ENCODE measurements around the gene CCT8L2.

DNA sequence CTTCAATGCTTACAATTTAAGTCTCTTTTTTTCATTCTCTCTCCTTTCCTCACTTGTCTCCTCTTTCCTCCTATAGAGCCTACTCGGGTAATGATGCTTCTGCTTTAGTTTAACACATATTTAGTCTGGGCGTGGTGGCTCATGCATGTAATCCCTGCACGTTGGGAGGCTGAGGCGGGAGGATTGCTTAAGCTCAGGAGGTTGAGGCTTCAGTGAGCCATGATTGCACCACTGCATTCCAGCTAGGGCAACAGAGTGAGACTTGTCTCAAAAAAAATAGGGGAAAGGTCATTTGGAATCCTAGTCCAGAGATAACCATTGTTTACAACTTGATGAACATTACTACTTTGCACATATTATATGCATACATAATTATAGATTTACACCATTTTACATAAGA lies 1.4 kb upstream of the CCT8L2 start:
- TF ChIP-seq NFE2L1 (CRISPR knock-in tag; IDR thresholded peaks at IDR 0.05; ENCODE audit: borderline replicate concordance) (no peak), TAF1 (CRISPR knock-in tag; IDR thresholded peaks at IDR 0.05) (no peak), POLR2A (IDR thresholded peaks at IDR 0.05; ENCODE audit: insufficient read depth in 1 of 2, low read depth in 2 of 2, low read length in 2 of 2) (no peak), MBD4 (IDR thresholded peaks at IDR 0.05; ENCODE audit: borderline replicate concordance, low read length) (no peak), ZNF44 (CRISPR knock-in tag; IDR thresholded peaks at IDR 0.05) (no peak), CTCF (CRISPR knock-in tag; IDR thresholded peaks at IDR 0.05) (no peak), MBNL3 (CRISPR knock-in tag; conservative IDR thresholded peaks at IDR 0.05) (no peak), IRF1 (CRISPR knock-in tag; IDR thresholded peaks at IDR 0.05; ENCODE audit: low read depth) (no peak), ETV6 (CRISPR knock-in tag; conservative IDR thresholded peaks at IDR 0.05) (no peak), ZNF629 (CRISPR knock-in tag; conservative IDR thresholded peaks at IDR 0.05) (no peak)
- TF ChIP-seq, protein P1, sequence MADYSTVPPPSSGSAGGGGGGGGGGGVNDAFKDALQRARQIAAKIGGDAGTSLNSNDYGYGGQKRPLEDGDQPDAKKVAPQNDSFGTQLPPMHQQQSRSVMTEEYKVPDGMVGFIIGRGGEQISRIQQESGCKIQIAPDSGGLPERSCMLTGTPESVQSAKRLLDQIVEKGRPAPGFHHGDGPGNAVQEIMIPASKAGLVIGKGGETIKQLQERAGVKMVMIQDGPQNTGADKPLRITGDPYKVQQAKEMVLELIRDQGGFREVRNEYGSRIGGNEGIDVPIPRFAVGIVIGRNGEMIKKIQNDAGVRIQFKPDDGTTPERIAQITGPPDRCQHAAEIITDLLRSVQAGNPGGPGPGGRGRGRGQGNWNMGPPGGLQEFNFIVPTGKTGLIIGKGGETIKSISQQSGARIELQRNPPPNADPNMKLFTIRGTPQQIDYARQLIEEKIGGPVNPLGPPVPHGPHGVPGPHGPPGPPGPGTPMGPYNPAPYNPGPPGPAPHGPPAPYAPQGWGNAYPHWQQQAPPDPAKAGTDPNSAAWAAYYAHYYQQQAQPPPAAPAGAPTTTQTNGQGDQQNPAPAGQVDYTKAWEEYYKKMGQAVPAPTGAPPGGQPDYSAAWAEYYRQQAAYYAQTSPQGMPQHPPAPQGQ (CRISPR knock-in tag; IDR thresholded peaks at IDR 0.05; ENCODE audit: borderline replicate concordance), result no peak
- TF ChIP-seq, protein P2, sequence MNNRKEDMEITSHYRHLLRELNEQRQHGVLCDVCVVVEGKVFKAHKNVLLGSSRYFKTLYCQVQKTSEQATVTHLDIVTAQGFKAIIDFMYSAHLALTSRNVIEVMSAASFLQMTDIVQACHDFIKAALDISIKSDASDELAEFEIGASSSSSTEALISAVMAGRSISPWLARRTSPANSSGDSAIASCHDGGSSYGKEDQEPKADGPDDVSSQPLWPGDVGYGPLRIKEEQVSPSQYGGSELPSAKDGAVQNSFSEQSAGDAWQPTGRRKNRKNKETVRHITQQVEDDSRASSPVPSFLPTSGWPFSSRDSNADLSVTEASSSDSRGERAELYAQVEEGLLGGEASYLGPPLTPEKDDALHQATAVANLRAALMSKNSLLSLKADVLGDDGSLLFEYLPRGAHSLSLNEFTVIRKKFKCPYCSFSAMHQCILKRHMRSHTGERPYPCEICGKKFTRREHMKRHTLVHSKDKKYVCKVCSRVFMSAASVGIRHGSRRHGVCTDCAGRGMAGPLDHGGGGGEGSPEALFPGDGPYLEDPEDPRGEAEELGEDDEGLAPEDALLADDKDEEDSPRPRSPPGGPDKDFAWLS (CRISPR knock-in tag; IDR thresholded peaks at IDR 0.05; ENCODE audit: borderline replicate concordance), result no peak
- TF ChIP-seq, protein P3, sequence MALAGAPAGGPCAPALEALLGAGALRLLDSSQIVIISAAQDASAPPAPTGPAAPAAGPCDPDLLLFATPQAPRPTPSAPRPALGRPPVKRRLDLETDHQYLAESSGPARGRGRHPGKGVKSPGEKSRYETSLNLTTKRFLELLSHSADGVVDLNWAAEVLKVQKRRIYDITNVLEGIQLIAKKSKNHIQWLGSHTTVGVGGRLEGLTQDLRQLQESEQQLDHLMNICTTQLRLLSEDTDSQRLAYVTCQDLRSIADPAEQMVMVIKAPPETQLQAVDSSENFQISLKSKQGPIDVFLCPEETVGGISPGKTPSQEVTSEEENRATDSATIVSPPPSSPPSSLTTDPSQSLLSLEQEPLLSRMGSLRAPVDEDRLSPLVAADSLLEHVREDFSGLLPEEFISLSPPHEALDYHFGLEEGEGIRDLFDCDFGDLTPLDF (CRISPR knock-in tag; IDR thresholded peaks at IDR 0.05), result no peak
- TF ChIP-seq, protein P4, sequence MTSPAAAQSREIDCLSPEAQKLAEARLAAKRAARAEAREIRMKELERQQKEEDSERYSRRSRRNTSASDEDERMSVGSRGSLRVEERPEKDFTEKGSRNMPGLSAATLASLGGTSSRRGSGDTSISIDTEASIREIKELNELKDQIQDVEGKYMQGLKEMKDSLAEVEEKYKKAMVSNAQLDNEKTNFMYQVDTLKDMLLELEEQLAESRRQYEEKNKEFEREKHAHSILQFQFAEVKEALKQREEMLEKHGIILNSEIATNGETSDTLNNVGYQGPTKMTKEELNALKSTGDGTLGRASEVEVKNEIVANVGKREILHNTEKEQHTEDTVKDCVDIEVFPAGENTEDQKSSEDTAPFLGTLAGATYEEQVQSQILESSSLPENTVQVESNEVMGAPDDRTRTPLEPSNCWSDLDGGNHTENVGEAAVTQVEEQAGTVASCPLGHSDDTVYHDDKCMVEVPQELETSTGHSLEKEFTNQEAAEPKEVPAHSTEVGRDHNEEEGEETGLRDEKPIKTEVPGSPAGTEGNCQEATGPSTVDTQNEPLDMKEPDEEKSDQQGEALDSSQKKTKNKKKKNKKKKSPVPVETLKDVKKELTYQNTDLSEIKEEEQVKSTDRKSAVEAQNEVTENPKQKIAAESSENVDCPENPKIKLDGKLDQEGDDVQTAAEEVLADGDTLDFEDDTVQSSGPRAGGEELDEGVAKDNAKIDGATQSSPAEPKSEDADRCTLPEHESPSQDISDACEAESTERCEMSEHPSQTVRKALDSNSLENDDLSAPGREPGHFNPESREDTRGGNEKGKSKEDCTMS (CRISPR knock-in tag; conservative IDR thresholded peaks at IDR 0.05), result no peak

Data from HepG2 (cell line).